Fibroblast of skin of abdomen (primary cell): Measurements from ENCODE around the gene CACNA1A.
"Not testable (repeated sequence)": the region's sequence is repeated elsewhere in the genome, so short reads cannot be mapped to it uniquely, and the experiment has no call there.

ENCODE experiments used
- DNase-seq: peaks from one replicate; pipeline ENCODE4 v3.0.0-alpha.2; 2013

Gene CACNA1A

GRCh38 chr19:13427273-13428051, 78.8 kb downstream of the CACNA1A start:
- DNase-seq: no peak

GRCh38 chr19:13425875-13426274, 80.4 kb downstream of the CACNA1A start:
- DNase-seq: not testable (repeated sequence)

GRCh38 chr19:13425151-13425550, 81.1 kb downstream of the CACNA1A start:
- no peak for DNase-seq

DNA sequence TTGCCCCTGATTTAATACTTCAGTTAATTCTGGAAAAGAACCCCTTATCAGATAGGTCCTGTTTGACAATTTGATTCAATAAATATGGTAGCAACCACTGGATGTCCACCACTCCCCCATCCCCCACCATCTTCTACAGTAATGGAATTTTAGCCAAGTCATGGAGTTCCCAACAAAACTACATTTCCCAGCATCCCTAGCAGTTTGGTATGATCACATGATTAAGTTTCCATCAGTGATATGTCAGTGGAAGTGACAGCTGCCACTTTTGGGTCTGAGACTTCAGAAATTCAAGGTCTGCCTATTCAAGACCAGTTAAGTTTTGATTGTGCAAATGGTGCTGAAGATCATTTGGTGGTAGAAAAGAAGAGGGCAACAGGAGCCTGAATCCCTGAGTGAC, 85.5 kb downstream of the CACNA1A start:
- DNase-seq: no peak

DNA sequence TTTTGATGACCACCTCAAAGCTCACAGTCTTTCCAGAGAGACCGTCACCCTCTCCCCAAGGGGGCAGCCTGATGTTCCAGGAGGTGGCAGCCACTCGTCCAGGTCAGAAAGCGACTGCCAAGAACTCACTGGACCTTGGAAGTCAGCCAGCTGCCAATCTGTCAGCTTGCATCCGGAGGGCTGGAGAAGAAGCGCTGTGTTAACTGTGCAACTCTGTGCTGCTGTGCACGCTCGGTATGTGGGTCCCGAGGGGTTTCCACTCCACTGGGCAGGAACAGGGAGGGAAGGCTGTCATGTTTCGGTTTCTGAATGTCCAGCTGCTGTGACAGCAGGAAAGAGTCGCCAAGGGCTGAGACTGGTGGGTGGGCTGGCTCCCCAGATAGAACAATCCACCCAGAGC, 89.2 kb downstream of the CACNA1A start:
- DNase-seq: no peak

DNA sequence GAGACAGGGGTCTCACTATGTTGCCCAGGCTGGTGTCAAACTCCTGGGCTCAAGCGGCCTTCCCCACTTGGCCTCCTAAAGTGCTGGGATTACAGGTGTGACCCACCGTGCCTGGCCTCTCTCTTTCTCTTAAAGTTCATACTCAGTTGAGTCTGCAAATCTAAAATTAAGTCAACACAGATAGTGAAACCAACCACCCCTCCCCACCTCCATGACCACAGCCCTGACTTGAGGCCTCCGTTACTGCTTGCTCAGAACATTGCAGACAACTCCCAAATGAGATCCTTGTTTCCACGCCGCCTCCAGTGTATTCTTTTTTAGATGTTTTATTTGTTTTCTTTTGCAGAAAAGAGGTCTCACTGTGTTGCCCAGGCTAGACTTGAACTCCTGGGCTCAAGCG, 94.4 kb downstream of the CACNA1A start:
- DNase-seq: no peak

DNA sequence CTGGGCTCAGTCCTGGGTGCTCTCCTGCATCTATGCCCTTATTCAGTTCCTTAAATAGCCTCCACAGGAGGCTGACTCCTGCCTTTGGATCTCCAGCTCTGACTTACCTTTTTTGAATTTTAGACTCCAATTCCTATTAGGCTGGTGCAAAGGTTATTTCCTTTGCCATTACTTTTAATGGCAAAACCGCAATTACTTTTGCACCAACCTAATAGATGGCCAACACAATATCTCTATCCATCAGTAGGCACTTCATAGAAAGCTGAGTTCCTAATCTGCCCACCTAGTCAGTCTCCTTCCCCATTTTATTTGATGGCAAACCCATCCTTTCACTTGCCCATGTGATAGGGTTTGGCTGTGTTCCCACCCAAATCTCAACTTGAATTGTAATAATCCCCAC, 95.3 kb downstream of the CACNA1A start:
- no peak for DNase-seq

DNA sequence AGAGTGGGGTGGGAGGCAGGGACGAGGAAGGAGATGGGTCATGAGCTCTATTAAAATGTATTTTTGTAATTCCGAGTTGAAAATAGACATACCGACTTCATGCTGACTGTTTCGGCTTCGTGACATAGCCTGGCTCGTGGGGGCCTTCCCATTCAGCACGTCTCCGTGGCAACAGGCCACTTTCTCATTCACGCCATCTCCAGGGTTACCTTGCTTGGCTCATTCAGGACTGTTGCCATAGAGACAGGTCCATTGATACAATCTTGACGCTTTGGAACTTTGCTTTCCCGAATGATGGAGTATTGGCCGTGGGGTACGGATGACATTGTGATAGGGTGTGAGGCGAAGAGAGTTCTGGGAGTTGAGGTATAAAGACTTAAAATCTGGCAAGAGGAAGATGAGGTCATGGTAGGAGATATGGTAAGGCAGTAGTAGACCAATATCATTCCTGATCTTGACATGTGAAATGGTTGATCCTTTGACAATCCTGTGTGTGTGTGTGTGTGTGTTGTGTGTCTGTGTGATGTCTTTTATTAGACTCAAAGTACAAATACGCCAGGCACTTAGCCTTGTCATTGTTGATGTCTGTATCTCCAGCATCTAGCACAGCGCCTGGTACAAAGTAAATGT, 97.3 kb downstream of the CACNA1A start:
- DNase-seq: no peak

- DNase-seq: no peak
Observed at GRCh38 chr19:13404236-13404635, 102.0 kb downstream of the CACNA1A start.

DNA sequence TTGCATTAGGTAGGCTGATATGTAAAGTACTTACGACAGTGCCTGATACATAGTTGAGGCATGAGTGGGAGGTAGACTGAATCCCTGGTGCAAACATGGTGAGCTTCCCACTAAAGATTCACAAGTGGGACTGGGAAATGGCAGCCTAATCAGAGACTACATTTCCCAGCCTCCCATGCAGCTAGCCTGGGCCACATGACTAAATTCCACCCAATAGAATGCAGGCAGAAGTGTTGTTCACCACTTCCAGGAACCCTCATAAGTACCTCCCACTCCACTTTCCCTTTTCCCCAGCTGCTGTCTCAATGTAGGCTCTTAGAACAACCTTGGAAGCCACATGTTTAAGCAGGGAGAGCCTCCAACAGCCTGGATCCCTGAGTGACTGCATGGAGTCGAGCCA, 104.9 kb downstream of the CACNA1A start:
- peak; percentile 14 for DNase-seq

DNA sequence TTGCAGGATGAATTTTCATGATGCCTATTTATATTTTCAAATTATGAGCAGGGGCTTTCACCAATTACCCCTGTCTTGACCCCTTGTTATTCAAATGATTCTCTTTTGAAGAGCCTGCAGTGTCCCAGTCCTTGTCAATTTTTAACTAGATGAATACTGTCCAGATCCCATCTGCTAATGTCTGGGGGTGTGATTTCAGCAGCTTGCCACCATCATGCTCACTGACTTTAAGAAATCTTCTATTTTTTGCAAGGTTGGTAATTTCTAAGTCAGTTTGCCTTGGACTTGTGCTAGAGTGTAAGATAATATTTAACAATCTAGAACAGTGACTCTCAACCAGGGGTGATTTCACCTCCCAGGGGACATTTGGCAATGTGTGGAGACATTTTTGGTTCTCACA, 106.0 kb downstream of the CACNA1A start:
- no peak for DNase-seq

GRCh38 chr19:13399746-13400145, 106.5 kb downstream of the CACNA1A start:
- DNase-seq: no peak

- DNase-seq: peak; percentile 90
Observed at GRCh38 chr19:13398780-13399726, 107.2 kb downstream of the CACNA1A start.

DNA sequence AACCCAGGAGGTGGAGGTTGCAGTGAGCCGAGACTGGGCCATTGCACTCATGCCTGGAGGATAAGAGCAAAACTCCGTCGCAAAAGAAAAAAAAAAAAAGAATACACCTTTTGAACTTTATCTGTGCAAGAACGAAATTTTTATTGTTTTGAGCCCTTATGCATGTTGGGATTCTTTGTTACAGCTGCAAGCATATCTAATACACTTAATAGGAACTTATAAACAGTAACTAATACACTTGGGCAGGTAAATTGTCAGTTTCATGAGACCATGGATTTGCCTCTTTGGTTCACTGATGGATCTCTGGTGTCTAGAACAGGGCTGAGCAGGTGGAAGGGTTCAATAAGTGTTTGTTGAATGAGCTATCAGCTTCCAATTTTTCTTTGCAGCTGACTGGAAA, 108.1 kb downstream of the CACNA1A start:
- no peak for DNase-seq

DNA sequence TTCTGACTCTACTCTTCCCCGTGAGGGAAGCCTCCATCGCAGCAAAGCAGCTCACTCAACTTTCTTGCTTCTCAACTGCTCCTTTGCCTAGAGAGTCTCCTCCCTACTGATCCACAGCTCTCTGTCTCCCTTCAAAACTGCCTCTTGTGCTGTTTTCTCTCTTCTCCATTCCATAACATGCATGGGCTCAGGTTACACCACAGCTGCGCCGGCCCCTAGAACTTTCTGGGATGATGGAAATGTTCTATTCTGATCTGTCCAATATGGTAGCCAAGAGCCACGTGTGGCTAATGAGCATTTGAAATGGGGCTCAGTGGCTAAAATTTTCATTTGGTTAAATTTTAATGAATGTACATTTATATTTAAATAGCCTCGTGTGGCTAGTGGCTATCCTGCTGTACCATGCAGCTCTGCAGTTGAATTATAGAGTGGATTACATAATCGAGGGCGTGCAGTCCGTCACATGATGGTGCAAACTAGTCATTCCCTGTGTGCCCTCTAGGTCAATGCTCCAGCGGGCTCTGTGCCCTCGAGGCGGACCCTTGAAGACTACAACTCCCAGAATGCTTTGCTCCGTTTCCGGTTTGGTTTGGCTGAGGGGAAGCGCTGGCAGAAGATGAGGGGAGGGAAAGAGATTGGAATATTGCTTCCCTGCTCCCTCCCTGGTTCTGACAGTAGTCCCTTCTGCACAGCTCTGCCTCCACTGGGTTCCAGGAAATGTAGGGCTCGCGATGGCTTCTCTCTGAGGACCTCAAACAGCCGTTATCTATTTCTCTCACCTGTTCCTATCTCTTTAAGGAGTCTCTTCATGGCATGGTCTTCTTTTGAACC, 109.8 kb downstream of the CACNA1A start:
- peak; percentile 54 for DNase-seq

- no peak for DNase-seq
Observed at GRCh38 chr19:13382633-13382938, 123.7 kb downstream of the CACNA1A start.

DNA sequence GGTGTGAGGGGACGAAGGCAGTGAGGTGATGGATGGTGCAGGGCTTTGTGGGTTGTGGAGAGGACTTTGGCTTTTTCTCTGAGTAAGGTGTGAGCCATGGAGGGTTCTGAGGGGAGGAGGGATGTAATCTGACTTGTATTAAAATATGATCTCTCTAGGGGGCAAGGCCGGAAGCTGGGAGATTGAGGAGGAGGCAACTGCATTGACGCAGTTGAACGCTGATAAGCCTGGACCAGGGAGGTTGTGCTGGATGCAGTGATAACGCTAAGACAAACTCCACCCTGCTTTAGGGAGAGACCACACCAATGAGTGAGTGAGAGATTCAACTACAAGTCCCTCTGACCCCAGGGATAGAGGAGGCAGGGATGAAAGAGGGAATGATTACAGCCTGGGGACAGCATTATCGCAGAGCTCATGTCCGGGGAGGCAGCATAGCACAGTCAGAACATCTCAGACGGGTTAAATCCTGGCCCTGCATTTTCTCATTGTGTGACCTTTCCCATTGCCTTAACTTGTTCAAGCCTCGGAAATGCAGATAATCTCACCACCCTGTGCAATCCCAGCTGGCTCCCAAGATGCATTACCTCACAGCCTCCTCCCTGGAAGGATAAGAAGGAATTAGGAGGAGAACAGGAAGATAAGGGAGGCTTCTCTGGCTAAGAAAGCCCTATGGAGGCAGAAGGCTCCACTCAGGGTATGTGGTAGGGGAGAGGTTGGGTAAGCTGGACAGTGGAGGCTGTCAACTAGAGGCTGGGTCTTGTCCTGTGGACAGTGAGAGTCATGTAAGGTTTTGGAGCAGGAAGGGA, 124.2 kb downstream of the CACNA1A start:
- DNase-seq: no peak

GRCh38 chr19:13376537-13376936, 129.7 kb downstream of the CACNA1A start:
- no peak for DNase-seq

- no peak for DNase-seq
Observed at GRCh38 chr19:13373599-13373998, 132.7 kb downstream of the CACNA1A start.

DNA sequence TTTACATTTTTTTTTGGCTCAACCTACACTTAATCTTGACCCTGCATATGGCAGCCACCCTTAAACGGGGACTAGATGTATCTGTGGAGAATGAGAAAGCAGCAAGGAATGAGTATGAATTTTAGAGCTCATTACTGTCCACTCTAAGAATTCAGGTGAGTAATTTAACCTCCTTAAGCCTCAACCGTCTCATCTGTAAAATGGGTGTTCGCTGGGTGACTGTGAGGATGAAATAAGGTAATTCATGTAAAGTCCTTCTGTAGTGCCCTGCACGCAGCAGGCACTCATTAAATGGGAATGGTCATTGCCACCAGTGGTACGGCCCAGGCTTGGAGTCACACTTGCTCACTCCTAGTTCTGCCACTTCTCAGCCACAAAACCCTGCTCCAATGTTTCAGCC, 135.3 kb downstream of the CACNA1A start:
- no peak for DNase-seq

GRCh38 chr19:13366529-13367143, 139.6 kb downstream of the CACNA1A start:
- DNase-seq: peak; percentile 27
